GM12878 (cell line): Measurements from ENCODE around the gene HCLS1.

Source experiments
- CHD1 ChIP-seq: IDR thresholded peaks from 2 replicates; pipeline ENCODE4 v1.6.1; 2012; ENCODE audit warnings: low read depth, low read length, improper control_type of control experiment
- FOXK2 ChIP-seq: fragments of 450-650 bp; IDR thresholded peaks from 2 replicates; pipeline ENCODE4 v1.6.1; 2017; ENCODE audit warnings: mild to moderate bottlenecking, moderate library complexity
- RELA ChIP-seq: fragments of 450-650 bp; IDR thresholded peaks from 2 replicates; pipeline ENCODE4 v1.8.0; 2014; ENCODE audit warnings: borderline replicate concordance; ENCODE audit not compliant: partially characterized antibody
- SIN3A ChIP-seq: IDR thresholded peaks from 2 replicates; pipeline ENCODE4 v1.6.1; 2012; ENCODE audit warnings: low read depth, low read length, improper control_type of control experiment
- TF ChIP-seq, protein P1 (sequence below), 3 experiments: IDR thresholded peaks in 2 of 3; conservative IDR thresholded peaks in 1 of 3; 2 replicates each; pipeline ENCODE4 v1.5.1; 2011; ENCODE audit warnings: low read depth in 3 of 3, low read length in 3 of 3, mild to moderate bottlenecking in 3 of 3, control low read depth in 2 of 3, moderate library complexity in 2 of 3, inconsistent platforms in 1 of 3, mixed read lengths in 1 of 3; ENCODE audit not compliant: control insufficient read depth in 2 of 3, insufficient read depth in 1 of 3; ENCODE audit errors: extremely low read depth in 1 of 3

DNA sequence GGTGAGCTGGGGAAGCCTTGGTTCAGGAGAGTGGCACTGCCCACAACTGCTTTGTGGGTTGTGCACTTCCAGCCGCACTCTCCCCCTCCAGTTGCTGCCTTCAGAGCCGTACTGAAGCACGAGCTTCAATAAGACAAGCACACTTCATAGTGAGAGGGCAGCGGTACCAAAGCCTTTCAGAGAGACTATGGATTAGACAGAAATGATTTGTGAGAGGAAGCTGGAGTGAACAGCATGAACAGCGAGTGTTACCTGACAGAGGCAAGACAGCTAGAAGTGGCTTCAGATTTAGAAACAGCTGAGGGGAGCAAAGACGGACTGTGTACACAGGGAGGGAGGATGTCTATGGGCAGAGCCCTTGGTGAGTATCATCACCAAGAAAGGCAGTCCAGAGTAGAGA is 31.1 kb downstream of the HCLS1 start:
- TF ChIP-seq RELA, result no peak
- no peak for TF ChIP-seq FOXK2
- TF ChIP-seq, protein P1, sequence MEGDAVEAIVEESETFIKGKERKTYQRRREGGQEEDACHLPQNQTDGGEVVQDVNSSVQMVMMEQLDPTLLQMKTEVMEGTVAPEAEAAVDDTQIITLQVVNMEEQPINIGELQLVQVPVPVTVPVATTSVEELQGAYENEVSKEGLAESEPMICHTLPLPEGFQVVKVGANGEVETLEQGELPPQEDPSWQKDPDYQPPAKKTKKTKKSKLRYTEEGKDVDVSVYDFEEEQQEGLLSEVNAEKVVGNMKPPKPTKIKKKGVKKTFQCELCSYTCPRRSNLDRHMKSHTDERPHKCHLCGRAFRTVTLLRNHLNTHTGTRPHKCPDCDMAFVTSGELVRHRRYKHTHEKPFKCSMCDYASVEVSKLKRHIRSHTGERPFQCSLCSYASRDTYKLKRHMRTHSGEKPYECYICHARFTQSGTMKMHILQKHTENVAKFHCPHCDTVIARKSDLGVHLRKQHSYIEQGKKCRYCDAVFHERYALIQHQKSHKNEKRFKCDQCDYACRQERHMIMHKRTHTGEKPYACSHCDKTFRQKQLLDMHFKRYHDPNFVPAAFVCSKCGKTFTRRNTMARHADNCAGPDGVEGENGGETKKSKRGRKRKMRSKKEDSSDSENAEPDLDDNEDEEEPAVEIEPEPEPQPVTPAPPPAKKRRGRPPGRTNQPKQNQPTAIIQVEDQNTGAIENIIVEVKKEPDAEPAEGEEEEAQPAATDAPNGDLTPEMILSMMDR (IDR thresholded peaks at IDR 0.05 in 2 of 3, conservative IDR thresholded peaks at IDR 0.05 in 1 of 3; ENCODE audit: control insufficient read depth in 2 of 3, extremely low read depth in 1 of 3, insufficient read depth in 1 of 3, low read depth in 3 of 3, low read length in 3 of 3), result no peak
- TF ChIP-seq SIN3A, result no peak
- no peak for TF ChIP-seq CHD1
